Measurements from ENCODE around the gene CRYBG1. TPM values are rescaled to one million over a fixed set of nuclear protein-coding genes. Genes with fewer than 3 reads are reported as not detected.

CRYBG1 gene
- total and polyA plus RNA-seq, 2 experiments from 2014 or later, result 3.2 to 10.0 TPM

DNA sequence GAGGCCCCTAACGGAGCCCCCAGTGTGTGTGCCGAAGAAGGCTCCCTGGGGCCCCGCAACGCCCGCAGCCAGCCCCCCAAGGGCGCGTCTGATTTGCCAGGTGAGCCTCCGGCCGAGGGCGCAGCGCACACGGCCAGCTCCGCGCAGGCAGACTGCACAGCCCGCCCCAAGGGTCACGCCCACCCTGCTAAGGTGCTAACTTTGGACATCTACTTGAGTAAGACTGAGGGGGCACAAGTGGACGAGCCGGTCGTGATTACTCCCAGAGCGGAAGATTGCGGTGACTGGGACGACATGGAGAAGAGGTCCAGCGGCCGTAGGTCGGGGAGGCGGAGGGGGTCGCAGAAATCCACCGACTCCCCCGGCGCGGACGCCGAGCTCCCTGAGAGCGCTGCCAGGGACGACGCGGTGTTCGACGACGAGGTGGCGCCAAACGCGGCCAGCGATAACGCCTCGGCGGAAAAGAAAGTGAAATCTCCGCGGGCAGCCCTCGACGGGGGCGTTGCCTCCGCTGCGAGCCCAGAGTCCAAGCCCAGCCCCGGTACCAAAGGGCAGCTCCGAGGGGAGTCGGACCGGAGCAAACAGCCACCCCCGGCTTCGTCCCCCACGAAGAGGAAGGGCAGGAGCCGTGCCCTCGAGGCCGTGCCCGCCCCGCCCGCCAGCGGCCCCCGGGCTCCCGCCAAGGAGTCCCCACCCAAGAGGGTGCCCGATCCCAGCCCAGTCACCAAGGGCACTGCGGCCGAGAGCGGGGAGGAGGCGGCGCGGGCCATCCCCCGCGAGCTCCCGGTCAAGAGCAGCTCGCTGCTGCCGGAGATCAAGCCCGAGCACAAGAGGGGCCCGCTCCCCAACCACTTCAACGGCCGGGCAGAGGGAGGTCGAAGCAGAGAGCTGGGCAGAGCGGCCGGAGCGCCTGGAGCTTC is 151.8 kb downstream of the CRYBG1 start:
- peaks cover 53% of the 10 kb centered on the region for H3K27me3 ChIP-seq
- WGBS (ENCODE audit: low lambda C conversion rate, missing lambda C conversion rate), result 2% methylated on average over 60 of the region's 90 CpGs

DNA sequence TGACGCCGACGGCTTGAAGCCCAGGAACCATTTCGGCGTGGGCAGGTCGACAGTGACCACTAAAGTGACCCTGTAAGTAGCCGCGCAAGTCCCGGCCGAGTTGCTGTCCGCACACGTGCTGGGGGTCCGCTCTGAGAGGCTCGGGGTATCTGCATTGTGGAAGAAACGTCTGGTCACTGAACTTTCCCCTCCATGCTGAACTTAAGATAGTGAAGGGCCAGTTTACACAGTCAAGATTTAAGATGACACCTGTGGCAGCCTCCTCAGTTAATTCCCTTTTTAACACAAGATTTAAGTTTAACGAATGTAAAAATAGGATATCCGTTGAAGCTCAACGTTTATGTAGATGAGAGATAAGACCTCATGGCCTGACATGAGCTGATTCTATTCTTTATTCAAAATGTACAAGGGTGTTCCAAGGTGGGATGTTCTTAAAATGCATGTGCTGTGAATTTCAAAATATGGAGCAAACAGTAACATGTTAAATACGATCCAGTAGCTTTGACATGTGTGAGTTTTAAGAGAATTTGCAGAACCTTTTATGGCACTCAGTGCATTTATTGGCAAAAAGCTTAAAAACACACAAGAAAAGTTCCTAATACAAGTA is 152.6 kb downstream of the CRYBG1 start:
- Histone ChIP-seq H3K27ac (peak overlapping the region; percentile 67), H3K9me3 (ENCODE audit: low read depth) (no peaks in the 10 kb centered on the region), H3K9me2 (replicated peaks; ENCODE audit: insufficient read depth) (no peaks in the 10 kb centered on the region), H3K4me2 (peak overlapping the region; percentile 98), H3K36me3 (replicated peaks; ENCODE audit: insufficient read depth, low read depth) (no peaks in the 10 kb centered on the region), H3K4me3 (peak overlapping the region; percentile 73), H2AFZ (peak overlapping the region; percentile 65), H3K4me1 (ENCODE audit: insufficient read depth) (peaks cover 22% of the 10 kb centered on the region), H4K20me1 (ENCODE audit: insufficient read depth, poor library complexity, severe bottlenecking) (no peaks in the 10 kb centered on the region), H3K27me3 (peaks cover 46% of the 10 kb centered on the region), H3K79me2 (peaks cover 3% of the 10 kb centered on the region)
- no peak for DNase-seq (ENCODE audit: low spot score)
- 19% methylated on average over 19 of the region's 19 CpGs for WGBS (ENCODE audit: low lambda C conversion rate, missing lambda C conversion rate)
- TF ChIP-seq CTCF (IDR thresholded peaks at IDR 0.05; ENCODE audit: poor library complexity) (no peak), EZH2phosphoT487 (IDR thresholded peaks at IDR 0.05; ENCODE audit: low read depth, severe bottlenecking, unreplicated experiment) (no peak), EZH2 (IDR thresholded peaks at IDR 0.05; ENCODE audit: borderline replicate concordance) (peak; percentile 42)

More for the DNA sequence above, 151.8 kb downstream of the CRYBG1 start:
- peaks cover 3% of the 10 kb centered on the region for H3K79me2 ChIP-seq
- no peak for TF ChIP-seq EZH2phosphoT487 (IDR thresholded peaks at IDR 0.05; ENCODE audit: low read depth, severe bottlenecking, unreplicated experiment)
- peak; percentile 34 for TF ChIP-seq CTCF (IDR thresholded peaks at IDR 0.05; ENCODE audit: poor library complexity)
- DNase-seq (ENCODE audit: low spot score), result peak; percentile 82
- no peaks in the 10 kb centered on the region for H3K9me3 ChIP-seq (ENCODE audit: low read depth)
- H3K9me2 ChIP-seq (replicated peaks; ENCODE audit: insufficient read depth), result no peaks in the 10 kb centered on the region
- H3K27ac ChIP-seq, result peak overlapping the region; percentile 67
- peaks cover 22% of the 10 kb centered on the region for H3K4me1 ChIP-seq (ENCODE audit: insufficient read depth)
- peak overlapping the region; percentile 65 for H2AFZ ChIP-seq
- H3K4me3 ChIP-seq, result peak overlapping the region; percentile 73
- H3K4me2 ChIP-seq, result peak overlapping the region; percentile 98
- H4K20me1 ChIP-seq (ENCODE audit: insufficient read depth, poor library complexity, severe bottlenecking), result no peaks in the 10 kb centered on the region
- no peaks in the 10 kb centered on the region for H3K36me3 ChIP-seq (replicated peaks; ENCODE audit: insufficient read depth, low read depth)

- H2AFZ ChIP-seq, result no peak overlapping the region
- no peaks in the 10 kb centered on the region for H3K9me2 ChIP-seq (replicated peaks; ENCODE audit: insufficient read depth)
- no peak for DNase-seq (ENCODE audit: low spot score)
- no peak overlapping the region for H3K4me3 ChIP-seq
- H4K20me1 ChIP-seq (ENCODE audit: insufficient read depth, poor library complexity, severe bottlenecking), result no peaks in the 10 kb centered on the region
- no peak for TF ChIP-seq CTCF (IDR thresholded peaks at IDR 0.05; ENCODE audit: poor library complexity)
- no peak for TF ChIP-seq EZH2phosphoT487 (IDR thresholded peaks at IDR 0.05; ENCODE audit: low read depth, severe bottlenecking, unreplicated experiment)
- TF ChIP-seq EZH2 (IDR thresholded peaks at IDR 0.05; ENCODE audit: borderline replicate concordance), result no peak
- 68% methylated on average over 3 of the region's 3 CpGs for WGBS (ENCODE audit: low lambda C conversion rate, missing lambda C conversion rate)
- H3K27me3 ChIP-seq, result peaks cover 36% of the 10 kb centered on the region
- no peaks in the 10 kb centered on the region for H3K36me3 ChIP-seq (replicated peaks; ENCODE audit: insufficient read depth, low read depth)
- H3K4me1 ChIP-seq (ENCODE audit: insufficient read depth), result peaks cover 22% of the 10 kb centered on the region
- H3K9me3 ChIP-seq (ENCODE audit: low read depth), result no peaks in the 10 kb centered on the region
- H3K27ac ChIP-seq, result no peak overlapping the region
- H3K79me2 ChIP-seq, result peaks cover 3% of the 10 kb centered on the region
- peak overlapping the region; percentile 98 for H3K4me2 ChIP-seq
These were observed 153.5 kb downstream of the CRYBG1 start for GRCh38 chr6:106513808-106514582.
